ENCODE results near the gene MLLT6.

The MLLT6 gene

GRCh38 chr17:38710604-38710962 is 5.5 kb downstream of the MLLT6 start:
- no peak for TF ChIP-seq CTCF (IDR thresholded peaks at IDR 0.05; ENCODE audit: insufficient read depth, low read length, missing control alignments)
- ChIA-PET CTCF (interaction anchor here (1.0 to 4.1 kb wide), 4 partner anchors 12 to 34 kb away, joined by 4 to 22 read pairs (median 10); no protein-coding TSS in a partner anchor), POLR2A (interaction anchor here (1.5 kb wide), 1 partner anchor 24 kb away, joined by 4 read pairs; no protein-coding TSS in a partner anchor)
- H3K4me3 ChIP-seq (ENCODE audit: low read depth, low read length): no peak overlapping the region
- no peak for DNase-seq (ENCODE audit: low read depth, low spot score)

- no peak overlapping the region for H3K4me3 ChIP-seq (ENCODE audit: low read depth, low read length)
- ChIA-PET POLR2A (interaction anchor here (1.5 kb wide), 1 partner anchor 24 kb away, joined by 4 read pairs; no protein-coding TSS in a partner anchor), CTCF (interaction anchor here (1.0 to 4.1 kb wide), 4 partner anchors 12 to 34 kb away, joined by 4 to 22 read pairs (median 10); no protein-coding TSS in a partner anchor)
- TF ChIP-seq CTCF (IDR thresholded peaks at IDR 0.05; ENCODE audit: insufficient read depth, low read length, missing control alignments): no peak
- DNase-seq (ENCODE audit: low read depth, low spot score): no peak
Measured at GRCh38 chr17:38710985-38711384, 5.9 kb downstream of the MLLT6 start.

GRCh38 chr17:38711792-38712571 is 6.9 kb downstream of the MLLT6 start:
- ChIA-PET CTCF (interaction anchor here (0.9 to 4.1 kb wide), 3 partner anchors 10 to 24 kb away, joined by 4 to 22 read pairs (median 15); no protein-coding TSS in a partner anchor), POLR2A (no interaction called here)
- TF ChIP-seq CTCF (IDR thresholded peaks at IDR 0.05; ENCODE audit: insufficient read depth, low read length, missing control alignments): no peak
- H3K4me3 ChIP-seq (ENCODE audit: low read depth, low read length): no peak overlapping the region
- no peak for DNase-seq (ENCODE audit: low read depth, low spot score)

- no peak for DNase-seq (ENCODE audit: low read depth, low spot score)
- no peak for TF ChIP-seq CTCF (IDR thresholded peaks at IDR 0.05; ENCODE audit: insufficient read depth, low read length, missing control alignments)
- POLR2A ChIA-PET: no interaction called here
- CTCF ChIA-PET: interaction anchor here (0.9 to 3.8 kb wide), 2 partner anchors 9 to 23 kb away, joined by 4 to 22 read pairs; no protein-coding TSS in a partner anchor
- no peak overlapping the region for H3K4me3 ChIP-seq (ENCODE audit: low read depth, low read length)
Measured at GRCh38 chr17:38712593-38712992, 7.5 kb downstream of the MLLT6 start.

- CTCF ChIA-PET: interaction anchor here (4.3 kb wide), 1 partner anchor 22 kb away, joined by 22 read pairs; no protein-coding TSS in a partner anchor
- DNase-seq (ENCODE audit: low read depth, low spot score): no peak
- TF ChIP-seq CTCF (IDR thresholded peaks at IDR 0.05; ENCODE audit: insufficient read depth, low read length, missing control alignments): no peak
- H3K4me3 ChIP-seq (ENCODE audit: low read depth, low read length): no peak overlapping the region
- POLR2A ChIA-PET: interaction anchor here (0.5 kb wide), 1 partner anchor 99 kb away, joined by 4 read pairs; no protein-coding TSS in a partner anchor
Measured at GRCh38 chr17:38713456-38714075, 8.5 kb downstream of the MLLT6 start.

Data from AG04449 (cell line).